Fibroblast of lung (primary cell): ENCODE measurements around the gene DENND6B. TPM values are rescaled to one million over a fixed set of nuclear protein-coding genes. Genes with fewer than 3 reads are reported as not detected.

Experiments used
- DNase-seq, 2 donors: peaks; one replicate each; pipeline versions ENCODE4 v3.0.0 to v3.0.0-alpha.2; 2010; ENCODE audit warnings: low read depth in 2 of 2
- H2AFZ ChIP-seq: 2 replicates; pipeline ENCODE4 v1.5.1; 2012; ENCODE audit warnings: low read length, control low read depth, inconsistent platforms
- H3K27ac ChIP-seq: 2 replicates; pipeline ENCODE4 v1.5.1; 2011; ENCODE audit warnings: low read length, control low read depth; ENCODE audit not compliant: insufficient read depth
- H3K27me3 ChIP-seq: 2 replicates; pipeline ENCODE4 v1.5.1; 2011; ENCODE audit warnings: mild to moderate bottlenecking, low read length; ENCODE audit not compliant: control insufficient read depth, insufficient read depth
- H3K36me3 ChIP-seq: 2 replicates; pipeline ENCODE4 v1.5.1; 2011; ENCODE audit warnings: low read length; ENCODE audit not compliant: control insufficient read depth, insufficient read depth
- H3K4me1 ChIP-seq: 2 replicates; pipeline ENCODE4 v1.5.1; 2011; ENCODE audit warnings: low read length; ENCODE audit not compliant: control insufficient read depth, insufficient read depth; ENCODE audit errors: extremely low read depth
- H3K4me2 ChIP-seq: 2 replicates; pipeline ENCODE4 v1.5.1; 2011; ENCODE audit warnings: low read length, control low read depth; ENCODE audit not compliant: insufficient read depth; ENCODE audit errors: extremely low read depth
- H3K4me3 ChIP-seq, 4 experiments: fragments of 200-600 bp in 1 of 4; sonication (generic) in 1 of 4; replicated peaks in 1 of 4; 2 replicates each; pipeline ENCODE4 v1.5.1; 2011 to 2016; ENCODE audit warnings: low read length in 4 of 4, low read depth in 3 of 4, mild to moderate bottlenecking in 3 of 4, control low read depth in 2 of 4, inconsistent platforms in 1 of 4, mixed read lengths in 1 of 4; ENCODE audit not compliant: insufficient read depth in 1 of 4; ENCODE audit errors: control extremely low read depth in 1 of 4
- H3K79me2 ChIP-seq: 2 replicates; pipeline ENCODE4 v1.5.1; 2012; ENCODE audit warnings: mild to moderate bottlenecking, low read length, inconsistent platforms; ENCODE audit not compliant: control insufficient read depth, insufficient read depth
- H3K9ac ChIP-seq: 2 replicates; pipeline ENCODE4 v1.5.1; 2011; ENCODE audit warnings: mild to moderate bottlenecking, low read length, control low read depth; ENCODE audit not compliant: insufficient read depth
- H3K9me3 ChIP-seq: 2 replicates; pipeline ENCODE4 v1.5.1; 2012; ENCODE audit warnings: low read depth, low read length; ENCODE audit not compliant: control insufficient read depth, insufficient read depth
- H4K20me1 ChIP-seq: 2 replicates; pipeline ENCODE4 v1.5.1; 2011; ENCODE audit warnings: low read length; ENCODE audit not compliant: control insufficient read depth, insufficient read depth; ENCODE audit errors: extremely low read depth
- CTCF ChIP-seq, 2 donors: IDR thresholded peaks in 1 of 2; conservative IDR thresholded peaks in 1 of 2; 1 replicate in 1 of 2; 2 replicates in 1 of 2; pipeline ENCODE4 v1.5.1; 2011 to 2012; ENCODE audit warnings: low read length in 2 of 2, control low read depth in 1 of 2, inconsistent platforms in 1 of 2, low read depth in 1 of 2, mild to moderate bottlenecking in 1 of 2
- EZH2 ChIP-seq: IDR thresholded peaks from 2 replicates; pipeline ENCODE4 v1.5.1; 2012; ENCODE audit warnings: low read length, control low read depth, mild to moderate bottlenecking; ENCODE audit errors: missing control alignments
- polyA minus RNA-seq: library from RNA; depleted of rRNA, polyadenylated mRNA; stranded (reverse); fragments of >200 nt; gene quantifications from 2 replicates; pipeline ENCODE4 v1.2.3, GENCODE V29; 2011; ENCODE audit warnings: low replicate concordance
- polyA plus RNA-seq, 2 donors: library from polyadenylated mRNA; depleted of rRNA in 1 of 2; stranded (reverse) in 1 of 2; unstranded in 1 of 2; fragments of >200 nt; gene quantifications; 2 replicates each; pipeline ENCODE4 v1.2.1, GENCODE V29; 2011 to 2012; ENCODE audit warnings: missing spikeins in 1 of 2
- total RNA-seq: library from RNA; depleted of rRNA; stranded (reverse); fragments of >200 nt; gene quantifications from 2 replicates; pipeline ENCODE4 v1.2.1, GENCODE V29; 2014

The DENND6B gene
- total RNA-seq (2.0 and 2.1 TPM in 2 replicates), polyA plus RNA-seq (1.7 and 1.9 TPM in 2 replicates), polyA minus RNA-seq (2.0 and 2.8 TPM in 2 replicates)
- 3.1 and 3.5 TPM in 2 replicates for polyA plus RNA-seq (2012)

GRCh38 chr22:50326956-50327710, at the start of gene DENND6B:
DENND6B (minus strand) TSS chr22:50327012; CDS start chr22:50326988, 24 bp downstream.
- peak within 1 kb of the TSS; percentile 57 to 74 (median 68) for H3K4me3 ChIP-seq
- no peaks in the 10 kb centered on the region for H3K79me2 ChIP-seq
- H3K27ac ChIP-seq = peak within 1 kb of the TSS; percentile 93
- peak within 1 kb of the TSS; percentile 96 for H3K9ac ChIP-seq
- no peaks in the 10 kb centered on the region for H3K9me3 ChIP-seq
- no peaks in the 10 kb centered on the region for H3K27me3 ChIP-seq
- H3K4me2 ChIP-seq = peak within 1 kb of the TSS; percentile 91
- H3K36me3 ChIP-seq = no peaks in the 10 kb centered on the region
- H3K4me1 ChIP-seq = no peaks in the 10 kb centered on the region
- H4K20me1 ChIP-seq = no peaks in the 10 kb centered on the region
- peak; percentile 65 to 75 for DNase-seq
- H2AFZ ChIP-seq = peak within 1 kb of the TSS; percentile 76
- TF ChIP-seq CTCF (conservative IDR thresholded peaks at IDR 0.05 in 1 of 2, IDR thresholded peaks at IDR 0.05 in 1 of 2; ENCODE audit: low read depth in 1 of 2, low read length in 2 of 2) = peak in 1 of 2 donors; percentile 17
- TF ChIP-seq EZH2 = no peak

GRCh38 chr22:50376085-50376651, 49.4 kb upstream of the DENND6B start:
- no peak overlapping the region for H3K4me3 ChIP-seq
- H3K9me3 ChIP-seq = no peaks in the 10 kb centered on the region
- H3K27me3 ChIP-seq = no peaks in the 10 kb centered on the region
- no peaks in the 10 kb centered on the region for H3K4me1 ChIP-seq
- peaks cover under 1% of the 10 kb centered on the region for H3K79me2 ChIP-seq
- no peaks in the 10 kb centered on the region for H4K20me1 ChIP-seq
- no peak for DNase-seq
- H3K36me3 ChIP-seq = no peaks in the 10 kb centered on the region
- TF ChIP-seq EZH2 (no peak), CTCF (conservative IDR thresholded peaks at IDR 0.05 in 1 of 2, IDR thresholded peaks at IDR 0.05 in 1 of 2; ENCODE audit: low read depth in 1 of 2, low read length in 2 of 2) (no peak)
- no peak overlapping the region for H3K4me2 ChIP-seq
- H3K9ac ChIP-seq = no peak overlapping the region
- H3K27ac ChIP-seq = no peak overlapping the region
- no peak overlapping the region for H2AFZ ChIP-seq

- no peak for DNase-seq
- Histone ChIP-seq H3K4me3 (no peak overlapping the region), H3K4me2 (no peak overlapping the region), H3K9me3 (no peaks in the 10 kb centered on the region), H3K27ac (no peak overlapping the region), H3K27me3 (no peaks in the 10 kb centered on the region), H3K9ac (no peak overlapping the region), H2AFZ (no peak overlapping the region), H3K4me1 (no peaks in the 10 kb centered on the region), H4K20me1 (no peaks in the 10 kb centered on the region), H3K36me3 (peaks cover 2% of the 10 kb centered on the region), H3K79me2 (peaks cover 22% of the 10 kb centered on the region)
- TF ChIP-seq EZH2 (no peak), CTCF (conservative IDR thresholded peaks at IDR 0.05 in 1 of 2, IDR thresholded peaks at IDR 0.05 in 1 of 2; ENCODE audit: low read depth in 1 of 2, low read length in 2 of 2) (no peak)
Observed at GRCh38 chr22:50371101-50371648, 44.4 kb upstream of the DENND6B start.
